Natural killer cell treated with Interleukin-12 subunit alpha and Interleukin-12 subunit beta and Interleukin-15 and Interleukin-18, amount 100 ng/mL, for 72 hours (primary cell): ENCODE data around the gene WNT7A. TPM values are rescaled to one million over a fixed set of nuclear protein-coding genes. Genes with fewer than 3 reads are reported as not detected.
"Not testable (repeated sequence)": the region's sequence is repeated elsewhere in the genome, so short reads cannot be mapped to it uniquely, and the experiment has no call there.

Experiments
- ATAC-seq, 2 donors: fragments of 150-1000 bp; cut with Tn5 transposase in 1 of 2; sonication (Bioruptor Pico), chemical (Tn5 transposase) in 1 of 2; 2 replicates each; pipeline ENCODE4 v1.10.0; 2021
- DNase-seq: peaks from one replicate; pipeline ENCODE4 v3.0.0; 2022; ENCODE audit warnings: low spot score
- H3K27ac Mint-ChIP-seq, 2 donors: 1 replicate in 1 of 2; 2 replicates in 1 of 2; pipeline ENCODE4 v1.8.0; 2022; ENCODE audit warnings: mixed read lengths in 2 of 2, mild to moderate bottlenecking in 1 of 2, moderate library complexity in 1 of 2
- H3K27me3 Mint-ChIP-seq, 2 donors: 1 replicate in 1 of 2; 2 replicates in 1 of 2; pipeline ENCODE4 v1.8.0; 2022; ENCODE audit warnings: mixed read lengths in 2 of 2
- H3K36me3 Mint-ChIP-seq: one replicate; pipeline ENCODE4 v1.8.0; 2022; ENCODE audit warnings: mixed read lengths
- H3K4me1 Mint-ChIP-seq, 2 donors: 1 replicate in 1 of 2; 2 replicates in 1 of 2; pipeline ENCODE4 v1.8.0; 2022; ENCODE audit warnings: low read depth in 2 of 2, mixed read lengths in 2 of 2, mild to moderate bottlenecking in 1 of 2
- H3K4me3 Mint-ChIP-seq: one replicate; pipeline ENCODE4 v1.8.0; 2022; ENCODE audit warnings: mixed read lengths
- H3K9me3 Mint-ChIP-seq: 2 replicates; pipeline ENCODE4 v1.8.0; 2022; ENCODE audit warnings: mixed read lengths
- total RNA-seq, 2 donors: library from RNA; stranded (reverse); gene quantifications; one replicate each; pipeline ENCODE4 v1.2.3, GENCODE V29; 2022

Gene WNT7A
- total RNA-seq, 2 donors from 2014 or later, result not detected

DNA sequence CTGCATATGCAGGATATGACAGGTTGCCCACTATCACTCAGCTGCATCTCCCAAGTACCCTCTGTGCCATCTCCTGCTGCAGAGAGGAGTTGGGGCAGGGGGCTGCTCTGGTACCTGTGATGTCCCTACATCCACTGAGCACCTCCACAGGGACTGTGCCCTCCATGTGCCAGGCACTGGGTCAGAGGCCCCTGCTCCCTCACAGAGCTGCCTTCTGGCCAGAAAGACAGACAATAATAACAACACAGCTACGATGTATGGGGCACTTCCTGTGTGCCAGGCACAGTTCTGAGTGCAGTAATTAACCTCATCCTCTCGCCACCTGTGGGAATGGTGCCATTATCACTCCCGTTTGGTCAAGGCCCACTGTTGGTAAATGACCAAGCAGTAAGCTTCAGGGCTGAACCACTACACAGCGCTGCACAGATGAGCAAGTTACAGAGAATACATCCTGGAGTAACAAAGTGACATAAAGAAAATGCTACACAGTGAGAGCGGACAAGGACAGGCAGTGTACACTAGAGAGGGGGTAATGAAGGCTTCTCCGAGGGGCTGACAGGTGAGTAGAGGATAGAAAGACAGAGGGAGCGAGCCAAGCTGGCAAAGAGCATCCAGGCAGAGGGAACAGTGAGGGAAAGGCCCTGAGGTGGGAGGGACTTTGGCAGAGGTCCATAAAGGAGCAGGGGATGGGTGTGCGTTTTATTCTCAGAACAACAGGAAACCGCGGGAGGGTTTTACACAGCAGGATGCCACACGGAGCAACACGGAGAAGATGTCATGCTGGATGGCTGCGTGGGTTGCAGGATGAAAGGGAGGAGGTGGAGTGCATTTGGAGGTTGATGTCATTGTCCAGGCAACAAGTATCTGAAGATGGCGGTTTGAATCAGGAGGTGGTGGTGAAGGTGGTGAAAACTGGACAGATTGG lies 13.6 kb downstream of the WNT7A start:
- no peaks in the 10 kb centered on the region for H3K36me3 Mint-ChIP-seq
- H3K27ac Mint-ChIP-seq, result no peak overlapping the region
- H3K4me1 Mint-ChIP-seq, result peaks cover 8 to 12% of the 10 kb centered on the region in 2 donors
- peaks cover 28 to 31% of the 10 kb centered on the region in 2 donors for H3K27me3 Mint-ChIP-seq
- H3K4me3 Mint-ChIP-seq, result no peak overlapping the region
- no peaks in the 10 kb centered on the region for H3K9me3 Mint-ChIP-seq
- no peak for DNase-seq
- ATAC-seq, result no peak

DNA sequence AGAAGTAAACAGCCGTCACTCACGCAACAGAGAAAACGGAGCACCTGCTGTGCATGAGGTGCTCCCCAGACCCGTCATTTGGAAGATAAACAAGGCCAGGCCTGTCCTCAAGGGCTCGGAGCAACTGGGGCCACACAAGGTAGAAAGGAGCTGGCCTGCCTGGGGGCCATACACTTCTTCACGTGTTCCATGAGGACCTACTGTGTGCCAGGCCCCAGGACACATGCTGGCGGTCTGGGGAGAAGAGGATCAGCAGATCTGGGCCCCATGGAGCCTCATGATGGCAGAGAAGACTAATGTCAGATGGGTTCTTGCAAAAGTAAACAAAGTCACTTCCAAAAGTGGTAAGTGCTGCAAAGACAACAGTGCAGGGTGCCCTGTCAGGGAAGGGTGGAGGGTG lies 14.3 kb downstream of the WNT7A start:
- H3K9me3 Mint-ChIP-seq, result no peaks in the 10 kb centered on the region

GRCh38 chr3:13865106-13865505 lies 14.8 kb downstream of the WNT7A start:
- H3K4me1 Mint-ChIP-seq, result peaks cover 8 to 12% of the 10 kb centered on the region in 2 donors
- H3K36me3 Mint-ChIP-seq, result no peaks in the 10 kb centered on the region
- ATAC-seq, result no peak
- no peak for DNase-seq
- H3K4me3 Mint-ChIP-seq, result no peak overlapping the region
- no peaks in the 10 kb centered on the region for H3K9me3 Mint-ChIP-seq
- no peak overlapping the region for H3K27ac Mint-ChIP-seq
- peaks cover 30 to 33% of the 10 kb centered on the region in 2 donors for H3K27me3 Mint-ChIP-seq

More for the DNA sequence above, 14.3 kb downstream of the WNT7A start:
- ATAC-seq (no peak), DNase-seq (no peak)
- Mint-ChIP-seq H3K36me3 (no peaks in the 10 kb centered on the region), H3K27me3 (peaks cover 30 to 33% of the 10 kb centered on the region in 2 donors), H3K4me3 (no peak overlapping the region), H3K4me1 (peaks cover 8 to 12% of the 10 kb centered on the region in 2 donors), H3K27ac (no peak overlapping the region)

GRCh38 chr3:13863965-13864595 lies 15.8 kb downstream of the WNT7A start:
- DNase-seq, result no peak
- Mint-ChIP-seq H3K36me3 (no peaks in the 10 kb centered on the region), H3K27me3 (peaks cover 30 to 33% of the 10 kb centered on the region in 2 donors), H3K4me3 (no peak overlapping the region), H3K4me1 (peaks cover 8 to 12% of the 10 kb centered on the region in 2 donors), H3K9me3 (no peaks in the 10 kb centered on the region), H3K27ac (no peak overlapping the region)
- no peak for ATAC-seq

DNA sequence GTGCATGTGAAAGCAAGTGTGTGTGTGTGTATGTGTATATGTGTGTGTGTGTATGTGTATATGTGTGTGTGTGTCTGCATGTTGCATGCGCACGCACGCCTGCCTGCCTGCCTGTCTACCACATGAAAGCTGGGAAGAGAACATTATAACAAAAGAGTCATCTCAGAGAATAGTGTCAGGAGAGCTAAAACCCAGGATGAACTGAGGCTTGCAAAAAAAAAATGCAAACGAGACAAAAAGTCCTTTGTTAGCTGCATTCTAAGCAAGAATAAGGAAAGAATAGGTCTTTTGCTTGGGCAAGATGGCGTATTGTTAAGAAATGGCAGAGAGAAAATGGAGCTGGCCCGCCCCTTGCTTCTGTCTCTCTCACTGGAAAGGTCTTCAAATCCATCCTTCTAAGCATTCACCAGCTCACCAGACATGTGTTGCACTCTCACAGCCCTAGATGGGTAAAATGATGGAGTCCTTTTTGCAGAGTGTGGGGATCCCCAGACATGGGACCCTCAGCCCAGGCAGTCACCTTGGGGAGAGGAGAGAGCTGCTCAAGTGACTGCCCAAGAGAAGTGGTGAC lies 16.4 kb downstream of the WNT7A start:
- H3K9me3 Mint-ChIP-seq, result no peaks in the 10 kb centered on the region
- ATAC-seq, result no peak
- H3K4me3 Mint-ChIP-seq, result no peak overlapping the region
- peaks cover 8 to 9% of the 10 kb centered on the region in 2 donors for H3K4me1 Mint-ChIP-seq
- H3K36me3 Mint-ChIP-seq, result no peaks in the 10 kb centered on the region
- DNase-seq, result no peak
- no peak overlapping the region for H3K27ac Mint-ChIP-seq
- peaks cover 26 to 33% of the 10 kb centered on the region in 2 donors for H3K27me3 Mint-ChIP-seq

GRCh38 chr3:13861461-13861860 lies 18.4 kb downstream of the WNT7A start:
- H3K27me3 Mint-ChIP-seq, result peaks cover 21 to 23% of the 10 kb centered on the region in 2 donors
- no peak overlapping the region for H3K4me3 Mint-ChIP-seq
- no peaks in the 10 kb centered on the region for H3K36me3 Mint-ChIP-seq
- H3K27ac Mint-ChIP-seq, result no peak overlapping the region
- no peaks in the 10 kb centered on the region for H3K9me3 Mint-ChIP-seq
- no peak for DNase-seq
- H3K4me1 Mint-ChIP-seq, result peaks cover 4% of the 10 kb centered on the region in 2 donors
- peak in 1 of 2 donors; percentile 36 for ATAC-seq

DNA sequence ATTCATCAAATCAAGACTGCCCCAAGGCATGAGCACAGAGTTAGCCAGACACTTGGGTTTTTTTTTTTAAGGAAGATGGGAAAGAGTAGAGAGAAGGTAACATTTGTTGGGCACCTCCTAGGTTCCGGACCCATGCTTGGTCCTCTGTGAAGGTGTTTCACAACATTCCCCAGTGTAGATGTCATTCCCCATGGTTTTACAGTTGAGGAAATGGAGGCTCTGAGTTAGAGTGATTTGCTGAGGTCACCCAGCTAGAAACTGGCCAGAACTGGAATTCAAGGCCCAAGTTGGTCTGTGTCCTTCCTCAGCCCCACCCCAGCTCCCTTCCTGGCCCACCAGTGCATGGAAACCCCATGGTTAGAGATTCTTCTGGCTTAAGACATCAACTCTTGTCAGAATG lies 19.9 kb downstream of the WNT7A start:
- Mint-ChIP-seq H3K27me3 (peaks cover 18 to 21% of the 10 kb centered on the region in 2 donors), H3K4me1 (no peaks in the 10 kb centered on the region), H3K9me3 (no peaks in the 10 kb centered on the region), H3K27ac (no peak overlapping the region), H3K4me3 (no peak overlapping the region), H3K36me3 (no peaks in the 10 kb centered on the region)
- DNase-seq (no peak), ATAC-seq (no peak)

- Mint-ChIP-seq H3K27ac (no peak overlapping the region), H3K36me3 (no peaks in the 10 kb centered on the region)
These were observed 20.9 kb downstream of the WNT7A start for GRCh38 chr3:13858768-13859520.

GRCh38 chr3:13857702-13858380 lies 22.0 kb downstream of the WNT7A start:
- no peak for ATAC-seq
- no peak overlapping the region for H3K27ac Mint-ChIP-seq
- H3K9me3 Mint-ChIP-seq, result no peaks in the 10 kb centered on the region
- H3K4me3 Mint-ChIP-seq, result no peak overlapping the region
- no peak for DNase-seq
- no peaks in the 10 kb centered on the region for H3K4me1 Mint-ChIP-seq
- H3K36me3 Mint-ChIP-seq, result no peaks in the 10 kb centered on the region
- peaks cover 13 to 18% of the 10 kb centered on the region in 2 donors for H3K27me3 Mint-ChIP-seq

More at GRCh38 chr3:13858768-13859520, 20.9 kb downstream of the WNT7A start:
- ATAC-seq (no peak), DNase-seq (no peak)
- Mint-ChIP-seq H3K4me3 (no peak overlapping the region), H3K9me3 (no peaks in the 10 kb centered on the region), H3K4me1 (no peaks in the 10 kb centered on the region), H3K27me3 (peaks cover 13 to 18% of the 10 kb centered on the region in 2 donors)

GRCh38 chr3:13856628-13857027 lies 23.2 kb downstream of the WNT7A start:
- H3K27ac Mint-ChIP-seq, H3K36me3 Mint-ChIP-seq, H3K4me1 Mint-ChIP-seq, ATAC-seq, H3K9me3 Mint-ChIP-seq, DNase-seq, H3K4me3 Mint-ChIP-seq: not testable (repeated sequence)
- H3K27me3 Mint-ChIP-seq, result peaks cover 13 to 15% of the 10 kb centered on the region in 2 donors

DNA sequence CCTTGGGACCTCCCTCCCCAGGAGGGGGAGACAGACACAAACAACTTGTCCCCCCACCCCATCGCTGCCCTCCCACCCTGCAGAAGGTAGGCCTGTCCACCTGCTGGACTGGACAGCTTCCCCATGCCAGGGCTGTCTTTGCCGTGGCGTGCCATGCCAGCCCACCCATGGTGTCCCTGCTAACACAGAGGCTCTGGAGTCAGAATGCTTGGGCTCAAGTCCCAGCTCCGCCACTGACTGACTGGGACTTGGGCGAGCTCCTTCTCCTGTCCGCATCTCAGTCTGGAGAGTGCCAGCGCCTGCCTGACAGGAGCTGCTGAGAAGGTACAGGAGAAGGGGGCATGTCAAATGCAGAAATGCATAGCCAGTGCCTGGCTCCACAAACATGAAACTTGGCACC lies 23.9 kb downstream of the WNT7A start:
- H3K27ac Mint-ChIP-seq, result no peak overlapping the region
- H3K27me3 Mint-ChIP-seq, result peaks cover 14 to 16% of the 10 kb centered on the region in 2 donors
- H3K9me3 Mint-ChIP-seq, result no peaks in the 10 kb centered on the region
- ATAC-seq, result no peak
- H3K4me3 Mint-ChIP-seq, result no peak overlapping the region
- H3K4me1 Mint-ChIP-seq, result no peaks in the 10 kb centered on the region
- no peaks in the 10 kb centered on the region for H3K36me3 Mint-ChIP-seq
- DNase-seq, result no peak

- no peaks in the 10 kb centered on the region for H3K4me1 Mint-ChIP-seq
- no peak for ATAC-seq
- H3K27me3 Mint-ChIP-seq, result peaks cover 19% of the 10 kb centered on the region in 2 donors
- no peaks in the 10 kb centered on the region for H3K36me3 Mint-ChIP-seq
- no peak overlapping the region for H3K4me3 Mint-ChIP-seq
- no peak overlapping the region for H3K27ac Mint-ChIP-seq
- no peak for DNase-seq
- H3K9me3 Mint-ChIP-seq, result no peaks in the 10 kb centered on the region
These were observed 25.4 kb downstream of the WNT7A start for GRCh38 chr3:13854492-13854891.

- DNase-seq (no peak), ATAC-seq (no peak)
- H3K36me3 Mint-ChIP-seq, result no peaks in the 10 kb centered on the region
- no peak overlapping the region for H3K4me3 Mint-ChIP-seq
- H3K9me3 Mint-ChIP-seq, result no peaks in the 10 kb centered on the region
- H3K27ac Mint-ChIP-seq, result no peak overlapping the region
- H3K4me1 Mint-ChIP-seq, result no peaks in the 10 kb centered on the region
- H3K27me3 Mint-ChIP-seq, result peaks cover 19 to 21% of the 10 kb centered on the region in 2 donors
These were observed 25.9 kb downstream of the WNT7A start for GRCh38 chr3:13853978-13854296.
